ENCODE results near the gene GPATCH2. TPM values are rescaled to one million over a fixed set of nuclear protein-coding genes. Genes with fewer than 3 reads are reported as not detected.

Gene GPATCH2
- total and polyA plus RNA-seq, 12 donors: 2.3 to 10.6 (median 7.3) TPM

- no peak for DNase-seq
- no peaks in the 10 kb centered on the region for H3K4me1 ChIP-seq
- H3K9me3 ChIP-seq: no peaks in the 10 kb centered on the region
- ATAC-seq: no peak
- peaks cover 0 to 15% (median 0%) of the 10 kb centered on the region in 9 donors for H3K36me3 ChIP-seq
- TF ChIP-seq CTCF (IDR thresholded peaks at IDR 0.05): no peak
- no peak overlapping the region for H3K27ac ChIP-seq
- intact Hi-C loops (cut with DNase I): no loop called here
- 96 to 98% methylated on average over 2 of the region's 2 CpGs for WGBS, 2 donors
- H3K4me3 ChIP-seq: no peak overlapping the region
- no peaks in the 10 kb centered on the region for H3K27me3 ChIP-seq
These were observed 124.0 kb downstream of the GPATCH2 start for GRCh38 chr1:217506878-217507277.

- Histone ChIP-seq H3K36me3 (peaks cover 0 to 15% (median 0%) of the 10 kb centered on the region in 9 donors), H3K27me3 (no peaks in the 10 kb centered on the region), H3K4me1 (no peaks in the 10 kb centered on the region), H3K4me3 (no peak overlapping the region), H3K27ac (no peak overlapping the region), H3K9me3 (no peaks in the 10 kb centered on the region)
- ATAC-seq (no peak), DNase-seq (no peak)
- TF ChIP-seq CTCF (IDR thresholded peaks at IDR 0.05): no peak
- 86 to 92% methylated on average over 5 of the region's 5 CpGs for WGBS, 2 donors
- intact Hi-C loops (cut with DNase I): no loop called here
These were observed 132.7 kb downstream of the GPATCH2 start for GRCh38 chr1:217498209-217498608.

- Histone ChIP-seq H3K27ac (no peak overlapping the region), H3K9me3 (no peaks in the 10 kb centered on the region), H3K27me3 (no peaks in the 10 kb centered on the region), H3K36me3 (peaks cover 0 to 33% (median 0%) of the 10 kb centered on the region in 9 donors), H3K4me1 (no peaks in the 10 kb centered on the region), H3K4me3 (no peak overlapping the region)
- no peak for DNase-seq
- intact Hi-C loops (cut with DNase I): no loop called here
- no peak for ATAC-seq
- TF ChIP-seq CTCF (IDR thresholded peaks at IDR 0.05): no peak
These were observed 135.6 kb downstream of the GPATCH2 start for GRCh38 chr1:217495249-217495648.

- H3K27me3 ChIP-seq: no peaks in the 10 kb centered on the region
- no peaks in the 10 kb centered on the region for H3K4me1 ChIP-seq
- no peak overlapping the region for H3K4me3 ChIP-seq
- DNase-seq (no peak), ATAC-seq (no peak)
- no peak for TF ChIP-seq CTCF (IDR thresholded peaks at IDR 0.05)
- no peak overlapping the region for H3K27ac ChIP-seq
- H3K9me3 ChIP-seq: no peaks in the 10 kb centered on the region
- H3K36me3 ChIP-seq: peaks cover 0 to 33% (median 0%) of the 10 kb centered on the region in 9 donors
- 89 to 93% methylated on average over 2 of the region's 2 CpGs for WGBS, 2 donors
- intact Hi-C loops (cut with DNase I): no loop called here
These were observed 136.1 kb downstream of the GPATCH2 start for GRCh38 chr1:217494767-217495166.

Measured in heart right ventricle (tissue), 16 donors.